Lower leg skin (tissue), 3 donors: ENCODE measurements around the gene GPR18.

Source experiments
- CTCF ChIP-seq, 3 donors: fragments of 450-650 bp; IDR thresholded peaks; one replicate each; pipeline ENCODE4 v1.5.1; 2016; ENCODE audit warnings: antibody characterized with exemption in 3 of 3, mild to moderate bottlenecking in 3 of 3, moderate library complexity in 2 of 3
- POLR2A ChIP-seq, 2 donors: fragments of 450-650 bp; IDR thresholded peaks; one replicate each; pipeline ENCODE4 v1.6.1; 2016 to 2017; ENCODE audit warnings: antibody characterized with exemption in 2 of 2, mild to moderate bottlenecking in 1 of 2, moderate library complexity in 1 of 2

GRCh38 chr13:99258210-99258860, at the start of gene GPR18:
- TF ChIP-seq POLR2A (IDR thresholded peaks at IDR 0.05) = no peak
- TF ChIP-seq CTCF (IDR thresholded peaks at IDR 0.05) = no peak
